Measurements from ENCODE around the gene CDR2L. TPM values are rescaled to one million over a fixed set of nuclear protein-coding genes. Genes with fewer than 3 reads are reported as not detected.

The CDR2L gene
- total and polyA plus RNA-seq, 8 donors = 4.4 to 78.8 (median 10.9) TPM

- no peak for DNase-seq
- 78 to 86% (median 80%) methylated on average over 3 to 4 of the region's 4 CpGs for WGBS, 5 donors
- H3K4me3 ChIP-seq = no peak overlapping the region
- peaks cover 43 to 95% (median 84%) of the 10 kb centered on the region in 4 donors for H3K36me3 ChIP-seq
- TF ChIP-seq, protein P1, sequence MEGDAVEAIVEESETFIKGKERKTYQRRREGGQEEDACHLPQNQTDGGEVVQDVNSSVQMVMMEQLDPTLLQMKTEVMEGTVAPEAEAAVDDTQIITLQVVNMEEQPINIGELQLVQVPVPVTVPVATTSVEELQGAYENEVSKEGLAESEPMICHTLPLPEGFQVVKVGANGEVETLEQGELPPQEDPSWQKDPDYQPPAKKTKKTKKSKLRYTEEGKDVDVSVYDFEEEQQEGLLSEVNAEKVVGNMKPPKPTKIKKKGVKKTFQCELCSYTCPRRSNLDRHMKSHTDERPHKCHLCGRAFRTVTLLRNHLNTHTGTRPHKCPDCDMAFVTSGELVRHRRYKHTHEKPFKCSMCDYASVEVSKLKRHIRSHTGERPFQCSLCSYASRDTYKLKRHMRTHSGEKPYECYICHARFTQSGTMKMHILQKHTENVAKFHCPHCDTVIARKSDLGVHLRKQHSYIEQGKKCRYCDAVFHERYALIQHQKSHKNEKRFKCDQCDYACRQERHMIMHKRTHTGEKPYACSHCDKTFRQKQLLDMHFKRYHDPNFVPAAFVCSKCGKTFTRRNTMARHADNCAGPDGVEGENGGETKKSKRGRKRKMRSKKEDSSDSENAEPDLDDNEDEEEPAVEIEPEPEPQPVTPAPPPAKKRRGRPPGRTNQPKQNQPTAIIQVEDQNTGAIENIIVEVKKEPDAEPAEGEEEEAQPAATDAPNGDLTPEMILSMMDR (IDR thresholded peaks at IDR 0.05) = no peak
- TF ChIP-seq POLR2AphosphoS5 (IDR thresholded peaks at IDR 0.05) (no peak), EP300 (IDR thresholded peaks at IDR 0.05) (no peak), POLR2A (IDR thresholded peaks at IDR 0.05) (no peak)
- H3K4me1 ChIP-seq = peaks cover 0 to 14% (median 4%) of the 10 kb centered on the region in 4 donors
- peaks cover 0 to 18% (median 0%) of the 10 kb centered on the region in 3 donors for H3K27me3 ChIP-seq
- no peaks in the 10 kb centered on the region for H3K9me3 ChIP-seq
- intact Hi-C loops (cut with DNase I; ENCODE audit: low total_unique reads) = no loop called here
- no peak overlapping the region for H3K27ac ChIP-seq
These were observed 31.3 kb upstream of the CDR2L start for GRCh38 chr17:74956093-74956492.

- H3K36me3 ChIP-seq = peaks cover 35 to 92% (median 80%) of the 10 kb centered on the region in 4 donors
- H3K9me3 ChIP-seq = no peaks in the 10 kb centered on the region
- intact Hi-C loops (cut with DNase I; ENCODE audit: low total_unique reads) = no loop called here
- TF ChIP-seq EP300 (IDR thresholded peaks at IDR 0.05) (no peak), POLR2A (IDR thresholded peaks at IDR 0.05) (no peak)
- TF ChIP-seq, protein P1 (IDR thresholded peaks at IDR 0.05) = peak in 6 of 7 experiments; percentile 12 to 97 (median 88)
- H3K27ac ChIP-seq = no peak overlapping the region
- peak; percentile 81 to 86 for DNase-seq
- 44 to 51% (median 48%) methylated on average over 24 to 33 of the region's 33 CpGs for WGBS, 5 donors
- H3K4me1 ChIP-seq = peaks cover 5 to 30% (median 13%) of the 10 kb centered on the region in 4 donors
- no peaks in the 10 kb centered on the region for H3K27me3 ChIP-seq
- no peak overlapping the region for H3K4me3 ChIP-seq
These were observed 29.3 kb upstream of the CDR2L start for GRCh38 chr17:74957935-74958740.

DNA sequence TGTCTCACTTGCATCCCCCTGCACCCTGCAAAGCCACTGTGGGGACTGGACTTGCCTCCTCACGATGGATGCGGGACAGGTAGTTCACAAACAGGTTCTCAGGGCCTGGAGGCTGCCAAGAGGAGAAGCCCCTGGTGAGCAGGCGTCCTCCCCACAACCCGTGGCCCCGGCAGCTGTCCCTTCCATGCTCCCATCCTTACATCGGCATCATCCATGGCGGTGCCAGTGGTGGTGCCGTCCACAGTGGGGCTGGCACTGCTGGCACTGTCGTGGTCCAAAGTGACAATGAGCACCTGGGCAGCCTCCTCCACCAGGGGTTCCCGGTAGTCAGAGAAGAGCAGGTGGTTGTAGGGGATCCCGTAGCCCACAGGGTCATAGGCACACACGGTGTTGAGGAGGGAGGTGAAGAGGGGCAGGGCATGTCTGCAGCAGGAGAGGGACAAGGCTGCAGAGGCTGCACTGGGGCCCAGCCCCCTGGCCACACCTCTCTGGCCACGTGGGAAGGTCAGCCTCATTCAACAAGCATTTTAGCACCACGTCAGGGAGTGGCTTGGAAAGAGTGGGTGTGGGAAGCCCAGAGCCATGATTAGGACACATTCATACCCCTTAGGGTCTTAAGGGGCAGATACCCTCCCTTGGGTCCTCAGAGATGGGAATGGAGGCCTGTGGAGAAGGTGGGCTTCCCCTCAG is 27.5 kb upstream of the CDR2L start:
- Histone ChIP-seq H3K36me3 (peaks cover 24 to 85% (median 73%) of the 10 kb centered on the region in 4 donors), H3K4me3 (no peak overlapping the region), H3K4me1 (peaks cover 8 to 36% (median 20%) of the 10 kb centered on the region in 4 donors), H3K27me3 (no peaks in the 10 kb centered on the region), H3K27ac (no peak overlapping the region), H3K9me3 (no peaks in the 10 kb centered on the region)
- 58 to 75% (median 73%) methylated on average over 13 to 14 of the region's 14 CpGs for WGBS, 5 donors
- TF ChIP-seq POLR2A (IDR thresholded peaks at IDR 0.05) = no peak
- no peak for TF ChIP-seq POLR2AphosphoS5 (IDR thresholded peaks at IDR 0.05)
- TF ChIP-seq, protein P1 (IDR thresholded peaks at IDR 0.05) = no peak
- TF ChIP-seq EP300 (IDR thresholded peaks at IDR 0.05) = no peak
- intact Hi-C loops (cut with DNase I; ENCODE audit: low total_unique reads) = no loop called here
- DNase-seq = no peak

DNA sequence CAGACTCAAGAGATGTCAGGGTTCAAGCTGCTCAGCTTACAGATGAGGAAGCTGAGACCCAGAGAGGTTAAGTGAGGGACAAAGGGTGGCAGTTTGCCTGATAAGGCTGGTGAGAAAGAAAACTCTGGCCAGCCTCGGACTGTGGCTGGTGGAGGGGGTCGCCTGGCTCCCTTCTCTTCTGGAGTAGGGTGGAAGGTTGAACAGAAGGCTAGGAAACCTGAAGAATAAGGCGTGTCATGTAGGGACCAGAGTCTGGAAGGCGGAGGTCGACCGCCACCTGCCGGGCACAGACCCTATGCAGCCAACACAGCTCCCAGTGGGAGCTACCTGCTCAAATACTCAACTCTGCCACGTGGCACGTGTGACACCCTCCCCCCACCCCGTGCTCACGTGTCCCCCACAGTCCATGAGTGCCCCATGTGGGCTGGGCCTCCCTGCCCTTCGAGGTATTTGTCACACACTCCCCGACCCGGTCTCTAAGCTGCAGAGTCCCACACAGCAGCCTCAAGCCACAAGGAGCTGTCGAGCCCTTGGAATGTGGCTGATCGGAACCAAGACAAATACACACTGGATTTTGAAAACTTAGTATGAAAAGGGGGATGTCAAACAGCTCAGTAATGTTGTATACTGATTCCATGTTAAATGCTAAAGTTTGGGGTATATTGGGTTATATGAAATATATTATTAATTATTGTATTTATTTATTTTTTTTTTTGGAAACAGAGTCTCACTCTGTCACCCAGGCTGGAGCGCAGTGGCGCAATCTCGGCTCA is 26.7 kb upstream of the CDR2L start:
- Histone ChIP-seq H3K4me1 (peaks cover 12 to 44% (median 28%) of the 10 kb centered on the region in 4 donors), H3K4me3 (no peak overlapping the region), H3K9me3 (no peaks in the 10 kb centered on the region), H3K27me3 (no peaks in the 10 kb centered on the region), H3K36me3 (peaks cover 17 to 77% (median 65%) of the 10 kb centered on the region in 4 donors), H3K27ac (no peak overlapping the region)
- intact Hi-C loops (cut with DNase I; ENCODE audit: low total_unique reads) = no loop called here
- TF ChIP-seq POLR2AphosphoS5 (IDR thresholded peaks at IDR 0.05) (no peak), POLR2A (IDR thresholded peaks at IDR 0.05) (no peak), EP300 (IDR thresholded peaks at IDR 0.05) (no peak)
- TF ChIP-seq, protein P1 (IDR thresholded peaks at IDR 0.05) = peak in 1 of 7 experiments; percentile 11
- WGBS, 5 donors = 32 to 53% (median 40%) methylated on average over 18 to 19 of the region's 19 CpGs
- DNase-seq = peak; percentile 55 to 76

Data from stomach (tissue), 9 donors.